GM11168 (cell line): ENCODE results near the gene KRTAP10-7.
"Not testable (repeated sequence)": the region's sequence is repeated elsewhere in the genome, so short reads cannot be mapped to it uniquely, and the experiment has no call there.

Source experiments
- in situ Hi-C: fragments of 300-500 bp; cut with MboI; formaldehyde crosslinking; loops from one replicate; pipeline ENCODE4 v1.12.0; 2022; ENCODE audit warnings: low sequenced_read_pairs; ENCODE audit not compliant: unreplicated experiment

Gene KRTAP10-7

DNA sequence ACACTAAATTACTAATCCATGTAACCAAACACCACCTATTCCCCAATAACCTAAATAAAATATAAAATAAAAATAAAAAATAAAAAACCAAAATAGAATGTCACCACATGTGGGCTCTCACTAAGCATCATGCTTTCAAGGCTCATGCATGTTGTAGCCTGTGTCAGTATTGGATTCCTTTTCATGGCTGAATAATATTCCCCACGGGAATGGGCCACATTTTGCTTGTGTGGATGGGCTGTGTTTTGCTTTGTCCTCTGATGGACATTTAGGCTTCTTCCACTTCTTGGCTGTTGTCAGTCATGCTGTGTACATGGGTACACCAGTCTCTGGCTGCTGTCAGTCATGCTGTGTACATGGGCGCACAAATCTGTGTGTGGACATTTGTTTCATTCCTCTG lies 11.3 kb upstream of the KRTAP10-7 start:
- in situ Hi-C loops = no loop called here

DNA sequence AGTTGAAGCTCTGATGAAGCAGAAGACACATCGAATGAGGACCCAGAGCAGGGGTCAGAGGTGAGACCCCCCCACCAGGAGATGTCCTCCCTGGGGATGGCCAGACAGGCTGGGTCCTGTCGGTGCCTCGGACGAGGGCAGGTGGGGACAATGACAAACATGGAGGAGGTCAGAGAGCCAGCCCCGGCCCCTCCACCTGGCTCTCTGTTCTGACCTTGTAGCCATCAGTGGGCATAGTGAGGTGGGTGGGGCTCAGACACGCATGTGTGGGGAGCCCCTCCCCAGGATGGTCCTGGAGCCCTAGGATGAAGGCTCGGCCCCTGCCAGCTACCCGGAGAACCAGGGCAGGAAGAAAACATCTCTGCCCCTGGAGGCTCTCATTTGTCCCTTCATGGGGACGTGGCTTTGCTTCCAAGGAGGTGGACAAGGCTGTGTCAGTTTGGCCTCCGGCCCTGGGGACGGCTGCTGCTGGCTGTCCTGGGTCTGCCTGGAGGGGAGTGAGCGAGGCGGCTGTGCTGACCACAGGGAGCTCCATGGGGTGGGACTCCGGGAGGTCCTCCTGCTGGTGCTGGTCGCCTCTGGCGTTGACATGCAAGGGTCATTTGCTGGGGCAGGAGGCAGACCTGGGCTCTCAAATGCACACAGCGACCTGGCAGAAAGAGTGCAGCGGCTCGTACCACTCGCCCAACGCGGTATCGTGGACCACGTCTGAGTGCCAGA lies 10.7 kb upstream of the KRTAP10-7 start:
- in situ Hi-C loops = no loop called here

DNA sequence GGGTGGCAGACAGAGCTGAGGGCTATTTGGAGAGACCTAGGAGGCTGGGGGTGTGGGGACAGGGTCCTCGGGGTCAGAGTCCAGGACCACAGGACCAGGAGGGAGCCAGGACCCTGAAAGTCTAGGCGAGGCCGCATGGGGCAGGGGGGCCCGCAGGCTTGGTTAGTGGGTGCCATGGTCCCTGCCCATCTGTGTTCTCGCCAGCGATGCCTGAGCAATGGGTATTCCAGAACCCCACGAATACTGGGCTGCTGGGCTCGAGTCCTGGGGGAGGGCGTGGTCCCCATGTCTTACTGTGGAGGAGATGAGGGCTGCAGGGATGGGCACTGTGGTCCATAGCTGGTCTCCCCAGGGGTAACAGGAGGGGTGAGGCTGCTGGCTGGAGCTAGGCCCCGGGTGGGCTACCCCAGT lies 10.1 kb upstream of the KRTAP10-7 start:
- in situ Hi-C loops = no loop called here

DNA sequence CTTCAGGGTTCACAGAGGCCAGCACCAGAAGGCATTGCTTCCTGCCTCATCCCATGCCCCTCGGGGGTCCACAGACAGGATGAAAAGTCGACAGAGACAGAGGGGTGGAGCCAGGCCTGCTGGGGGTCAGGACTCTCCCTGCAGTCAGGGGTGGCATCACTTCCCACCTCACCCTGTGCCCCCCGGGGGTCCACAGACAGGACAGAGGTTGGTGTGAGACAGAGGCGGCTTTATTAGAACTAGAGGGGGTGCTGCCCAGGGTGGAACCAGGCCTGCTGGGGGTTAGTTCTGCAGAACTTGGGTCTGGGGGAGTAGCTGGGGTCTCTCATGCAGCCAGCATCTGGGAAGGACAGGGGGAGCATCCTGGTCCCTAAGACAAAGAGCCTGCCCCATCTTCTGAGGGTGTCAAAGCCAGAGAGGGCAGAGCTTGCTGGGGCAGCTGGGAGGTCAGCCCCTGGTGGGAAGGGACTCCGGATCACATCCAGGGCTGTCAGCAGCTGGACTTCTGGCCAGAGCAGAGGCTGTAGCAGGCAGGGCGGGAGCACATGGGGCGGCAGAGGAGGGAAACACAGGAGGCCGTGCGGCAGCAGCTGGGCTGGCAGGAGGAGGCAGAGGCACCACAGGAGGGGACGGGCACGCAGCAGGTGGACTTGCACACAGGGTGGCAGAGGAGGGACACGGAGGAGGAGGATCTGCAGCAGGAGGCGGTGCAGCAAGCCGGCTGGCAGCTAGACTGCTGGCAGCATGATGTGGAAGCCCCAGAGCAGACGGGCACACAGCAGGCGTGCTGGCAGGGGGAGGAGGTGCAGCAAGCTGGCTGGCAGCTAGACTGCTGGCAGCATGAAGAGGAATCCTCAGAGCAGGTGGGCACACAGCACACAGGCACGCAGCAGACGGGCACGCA lies 9.2 kb upstream of the KRTAP10-7 start:
- in situ Hi-C loops = not testable (repeated sequence)

DNA sequence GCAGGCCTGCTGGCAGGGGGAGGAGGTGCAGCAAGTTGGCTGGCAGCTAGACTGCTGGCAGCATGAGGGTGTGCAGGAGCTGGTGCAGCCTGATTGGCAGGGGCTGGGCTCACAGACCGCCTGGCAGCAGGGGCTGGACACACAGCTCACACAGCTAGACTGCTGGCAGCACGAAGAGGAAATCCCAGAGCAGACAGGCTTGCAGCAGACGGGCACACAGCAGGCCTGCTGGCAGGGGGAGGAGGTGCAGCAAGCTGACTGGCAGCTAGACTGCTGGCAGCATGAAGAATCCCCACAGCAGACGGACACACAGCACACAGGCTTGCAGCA lies 8.6 kb upstream of the KRTAP10-7 start:
- in situ Hi-C loops = not testable (repeated sequence)

DNA sequence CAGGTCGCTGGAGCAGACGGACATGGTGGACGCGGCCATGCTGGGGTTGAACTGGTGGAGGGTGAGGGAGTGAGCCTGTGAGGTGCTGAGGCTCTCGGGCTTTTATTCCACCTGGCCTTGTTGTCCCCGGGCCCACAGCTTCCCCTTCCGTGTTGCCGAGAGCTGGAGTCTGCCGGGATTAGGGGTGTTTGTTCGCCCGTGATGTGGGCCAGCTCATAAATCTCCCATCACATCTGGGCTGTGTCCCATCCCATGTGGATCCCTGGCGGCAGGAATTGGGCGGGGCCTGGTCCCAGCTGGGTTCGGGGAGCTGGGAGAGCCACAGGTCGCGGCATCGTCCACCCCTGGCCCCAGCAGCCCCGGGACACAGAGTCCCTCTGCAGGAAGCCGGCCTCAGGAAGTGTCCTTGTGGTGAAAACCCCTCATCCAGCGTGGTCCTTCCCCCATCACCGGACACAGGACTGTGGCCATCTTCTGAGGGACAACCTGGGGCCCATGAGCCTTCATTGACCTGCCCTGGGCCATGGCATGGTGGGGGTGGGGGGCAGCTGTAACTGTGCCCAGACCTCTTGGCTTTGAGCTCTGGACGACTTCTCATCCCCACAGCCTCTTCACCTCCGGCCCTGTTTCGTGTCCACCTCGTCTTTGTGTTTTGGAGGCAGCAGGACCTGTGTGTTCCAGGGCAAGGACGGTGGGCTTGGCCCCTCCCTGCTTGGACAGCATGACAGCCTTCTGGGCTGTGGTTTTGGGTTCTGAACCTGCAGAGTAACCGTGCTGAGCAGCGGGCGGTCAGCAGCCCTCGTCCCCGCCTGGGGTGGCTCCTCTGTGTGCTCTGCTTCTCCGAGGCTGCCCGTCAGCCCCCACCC lies 7.7 kb upstream of the KRTAP10-7 start, which contains the start of gene KRTAP10-6:
KRTAP10-6 (minus strand) TSS at position 60 of the 866 bp plus-strand sequence; CDS start at position 39, 21 bp downstream.
- in situ Hi-C loops = no loop called here

DNA sequence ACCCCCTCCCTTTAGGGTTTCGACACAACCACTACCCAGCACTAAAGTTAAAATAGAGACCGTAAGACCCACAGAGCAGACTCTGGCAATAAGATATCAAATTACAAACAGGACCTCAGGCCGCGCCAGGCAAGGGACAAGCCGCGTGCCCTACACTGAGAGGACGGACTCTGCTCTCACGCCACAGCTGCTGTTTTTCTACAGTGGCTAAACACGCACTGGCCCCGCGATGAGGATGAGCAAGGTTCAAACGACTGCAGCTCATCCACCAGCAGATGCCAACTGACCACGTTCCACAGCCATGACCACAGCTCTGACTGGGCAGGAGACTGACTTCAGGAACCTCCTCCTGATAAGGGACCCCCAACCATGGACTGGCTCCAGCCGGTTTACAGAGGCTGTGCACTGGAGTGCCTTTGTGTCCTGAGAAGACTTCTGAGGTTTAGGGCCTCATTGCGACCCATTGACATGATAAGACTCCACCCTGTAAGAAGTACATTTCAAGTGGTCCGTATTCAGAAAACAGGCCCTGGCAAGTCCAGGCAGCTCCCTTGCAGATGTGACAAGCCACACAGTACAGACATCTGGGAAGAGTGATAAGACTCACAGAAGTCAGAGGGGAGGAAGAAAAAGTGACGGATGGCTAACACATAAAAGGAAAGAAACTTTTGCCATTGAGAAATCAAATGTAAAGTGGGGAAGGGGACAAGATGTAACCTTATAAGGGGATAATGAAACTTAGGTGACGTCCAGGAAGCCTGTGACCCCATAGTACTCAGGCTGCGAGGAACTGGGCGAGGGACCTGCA lies 6.6 kb upstream of the KRTAP10-7 start:
- in situ Hi-C loops = no loop called here

DNA sequence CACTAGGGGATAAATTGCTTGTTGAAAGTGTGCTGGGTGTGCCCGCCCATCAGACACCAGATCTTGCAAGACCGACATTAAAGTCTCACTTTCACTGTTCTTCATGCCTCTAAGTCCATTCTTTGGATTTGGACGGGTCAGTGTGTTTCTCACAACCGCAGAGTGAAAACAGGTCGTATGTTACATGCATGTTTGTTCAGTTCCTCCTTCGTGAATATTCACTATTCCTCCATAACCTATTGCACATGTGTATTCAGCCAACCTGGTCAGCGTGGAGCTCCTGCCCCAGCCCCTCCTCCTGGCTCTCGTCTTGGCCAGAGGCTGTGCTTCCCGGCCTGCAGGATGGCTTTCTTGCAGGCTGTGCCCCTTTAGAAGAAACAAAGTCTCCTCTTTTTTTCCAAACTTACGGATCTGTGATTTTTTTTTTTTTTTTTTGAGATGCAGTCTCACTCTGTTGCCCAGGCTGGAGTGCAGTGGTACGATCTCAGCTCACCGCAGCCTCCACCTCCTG lies 5.9 kb upstream of the KRTAP10-7 start:
- in situ Hi-C loops = no loop called here

DNA sequence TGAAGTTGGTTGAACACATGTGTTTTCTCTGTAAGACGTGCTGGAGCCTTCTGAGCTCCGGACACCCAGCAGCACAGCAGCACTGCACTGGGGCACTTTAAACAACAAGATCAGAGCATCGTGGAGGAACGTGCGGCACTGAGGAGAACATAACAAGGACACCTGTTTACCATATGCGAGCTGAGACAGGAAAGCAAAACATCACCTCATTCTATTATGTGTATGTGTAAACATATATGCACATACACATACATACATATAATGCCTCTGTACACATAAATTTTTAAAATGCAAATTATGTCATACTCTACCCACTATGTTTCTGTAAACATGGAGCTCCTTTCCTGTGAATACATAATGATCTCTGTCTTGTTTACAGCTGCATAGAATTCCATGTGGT lies 4.9 kb upstream of the KRTAP10-7 start:
- in situ Hi-C loops = no loop called here

DNA sequence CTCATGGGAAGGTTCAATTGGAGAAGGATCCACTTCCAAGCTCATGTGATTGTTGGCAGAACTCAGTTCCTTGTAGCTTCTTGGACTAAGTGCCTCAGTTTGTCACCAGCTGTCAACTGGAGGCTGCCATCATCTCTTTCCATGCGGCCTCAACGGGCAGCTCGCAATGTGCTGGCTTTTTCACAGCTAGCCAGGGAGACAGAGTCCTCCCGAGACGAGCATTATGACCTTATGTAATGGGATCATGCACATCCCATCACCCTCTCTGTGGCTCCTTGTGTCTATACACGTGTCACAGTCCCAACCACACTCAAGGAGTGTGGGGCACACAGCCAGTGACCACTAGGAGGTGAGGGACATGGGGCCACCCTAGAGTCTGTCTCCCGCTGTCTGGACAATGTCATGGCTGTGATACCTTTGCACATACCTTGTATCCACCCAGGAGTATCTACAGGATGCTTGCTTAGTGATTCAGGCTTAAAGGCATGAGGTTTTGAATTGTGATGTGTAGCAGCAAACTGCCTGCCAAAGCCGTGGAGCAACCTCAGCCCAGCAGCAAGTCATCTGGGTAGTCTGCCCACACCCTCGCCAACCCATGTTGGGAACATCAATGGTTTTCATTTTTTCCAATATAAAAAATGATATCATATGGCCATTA lies 4.2 kb upstream of the KRTAP10-7 start:
- in situ Hi-C loops = no loop called here

DNA sequence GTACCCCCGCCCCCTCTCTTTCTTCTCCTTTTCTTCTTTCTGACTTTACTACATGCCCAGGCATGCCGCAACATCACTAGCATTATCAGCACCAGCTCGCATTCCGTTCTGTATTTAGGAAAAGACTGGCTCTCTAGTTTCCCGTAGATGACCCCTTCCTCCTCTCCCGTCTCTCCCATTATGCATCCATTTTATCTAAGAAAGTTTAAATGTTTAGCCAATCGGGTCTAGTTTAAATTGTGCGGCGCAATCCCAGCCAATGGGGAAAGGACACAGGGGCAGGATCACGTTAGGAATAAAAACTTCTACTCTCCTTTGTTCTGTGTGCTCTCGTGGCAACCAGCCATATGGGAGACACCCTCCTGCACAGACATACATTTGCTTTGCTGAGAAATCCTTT lies 2.3 kb upstream of the KRTAP10-7 start:
- in situ Hi-C loops = no loop called here

DNA sequence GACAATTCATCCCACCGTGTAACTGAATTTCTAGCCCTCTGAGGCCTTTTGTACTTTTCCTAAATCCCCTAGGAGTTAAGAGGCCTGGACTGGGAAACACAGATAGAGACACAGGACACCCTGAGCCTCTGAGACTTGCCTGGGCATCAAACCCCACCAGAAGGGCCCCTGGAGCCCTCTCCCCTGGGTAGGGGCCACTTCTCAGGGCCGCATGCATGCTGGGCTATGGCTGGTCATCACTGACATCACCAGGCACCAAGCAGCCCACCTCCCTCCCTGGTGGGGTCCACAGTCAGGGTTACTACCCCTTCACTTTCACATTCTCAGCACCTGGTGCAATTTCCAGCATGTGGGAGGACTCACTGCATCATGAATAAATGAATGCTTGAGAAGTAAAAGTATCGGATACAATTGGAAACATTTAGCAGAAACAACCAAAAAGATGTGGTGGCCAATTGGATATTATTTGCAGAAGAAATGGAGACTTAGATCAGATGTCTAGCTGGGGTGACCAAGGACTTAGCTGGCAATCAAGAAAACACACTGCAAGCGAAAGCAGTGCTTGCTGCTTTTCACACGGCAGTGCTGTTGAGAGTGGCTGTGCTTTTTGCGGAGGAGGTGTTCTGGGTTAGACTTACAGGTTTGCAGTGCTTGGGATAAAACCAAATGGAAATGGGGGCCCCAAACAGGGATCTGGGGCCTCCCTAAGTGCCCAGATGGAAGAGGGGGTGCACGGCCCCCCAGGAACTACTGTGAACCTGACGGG lies 950 bp upstream of the KRTAP10-7 start:
- in situ Hi-C loops = no loop called here

DNA sequence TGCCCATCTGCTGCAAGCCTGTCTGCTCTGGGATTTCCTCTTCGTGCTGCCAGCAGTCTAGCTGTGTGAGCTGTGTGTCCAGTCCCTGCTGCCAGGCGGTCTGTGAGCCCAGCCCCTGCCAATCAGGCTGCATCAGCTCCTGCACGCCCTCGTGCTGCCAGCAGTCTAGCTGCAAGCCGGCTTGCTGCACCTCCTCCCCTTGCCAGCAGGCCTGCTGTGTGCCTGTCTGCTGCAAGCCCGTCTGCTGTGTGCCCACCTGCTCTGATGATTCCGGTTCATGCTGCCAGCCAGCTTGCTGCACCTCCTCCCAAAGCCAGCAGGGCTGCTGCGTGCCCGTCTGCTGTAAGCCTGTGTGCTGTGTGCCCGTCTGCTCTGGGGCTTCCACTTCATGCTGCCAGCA lies 694 bp downstream of the KRTAP10-7 start:
- in situ Hi-C loops = not testable (repeated sequence)

DNA sequence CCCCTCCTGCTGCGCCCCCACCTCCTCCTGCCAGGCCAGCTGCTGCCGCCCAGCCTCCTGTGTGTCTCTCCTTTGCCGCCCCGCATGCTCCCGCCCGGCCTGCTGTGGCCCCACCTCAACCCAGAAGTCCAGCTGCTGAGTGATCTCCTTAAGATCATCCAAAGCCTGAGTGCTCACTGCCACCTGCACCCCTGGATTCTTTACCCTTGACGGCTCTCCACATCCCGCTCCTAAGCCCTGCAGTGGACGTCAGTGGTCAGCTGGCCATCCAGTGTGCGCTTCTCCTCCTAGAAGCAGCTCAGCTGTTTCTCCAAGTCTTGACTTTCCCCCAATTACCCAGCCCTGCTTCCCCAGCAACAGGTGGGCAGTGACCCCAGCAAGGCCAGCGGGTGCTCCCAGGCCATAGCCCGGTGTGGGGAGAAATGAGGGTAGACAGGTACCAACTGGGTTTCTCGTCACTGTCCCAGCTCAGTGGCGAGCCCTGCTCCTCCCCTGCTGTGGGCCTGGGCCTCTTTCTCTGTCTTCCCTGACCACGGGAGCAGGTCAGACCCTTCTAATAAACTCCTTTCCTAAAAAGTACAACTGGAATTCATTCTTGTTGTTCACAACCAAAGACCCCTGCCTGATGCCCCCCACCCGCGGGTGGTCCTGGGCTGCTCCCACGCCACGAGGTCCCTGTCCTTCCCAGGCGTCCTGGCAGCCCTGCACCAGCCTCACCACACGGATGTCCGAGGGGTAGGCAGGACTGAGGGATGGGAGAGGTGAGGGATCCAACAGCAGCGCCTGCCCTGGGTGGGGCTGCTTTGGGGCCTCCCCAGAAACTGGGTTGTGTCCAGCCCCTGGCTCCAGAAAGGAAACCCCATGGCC lies 1.4 kb downstream of the KRTAP10-7 start:
- in situ Hi-C loops = no loop called here

DNA sequence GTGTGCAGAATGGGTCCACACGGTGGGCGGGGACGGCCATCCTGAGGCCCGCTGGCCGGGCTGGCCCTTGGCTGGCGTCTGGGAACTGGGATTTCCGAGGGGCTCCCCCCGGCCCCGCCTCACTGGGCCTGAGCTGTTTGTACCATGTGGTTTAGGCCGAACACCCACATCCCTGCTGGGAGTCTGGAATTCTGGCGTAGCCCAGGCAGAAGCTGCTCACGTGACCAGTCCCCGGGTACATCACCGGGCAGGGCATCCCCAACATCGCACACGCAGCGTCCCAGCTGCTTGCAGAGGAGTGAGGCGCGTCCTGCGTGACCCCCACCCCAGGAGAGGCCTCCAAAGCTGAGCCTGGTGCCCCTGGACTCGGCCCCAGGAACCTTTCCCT lies 2.1 kb downstream of the KRTAP10-7 start:
- in situ Hi-C loops = no loop called here

DNA sequence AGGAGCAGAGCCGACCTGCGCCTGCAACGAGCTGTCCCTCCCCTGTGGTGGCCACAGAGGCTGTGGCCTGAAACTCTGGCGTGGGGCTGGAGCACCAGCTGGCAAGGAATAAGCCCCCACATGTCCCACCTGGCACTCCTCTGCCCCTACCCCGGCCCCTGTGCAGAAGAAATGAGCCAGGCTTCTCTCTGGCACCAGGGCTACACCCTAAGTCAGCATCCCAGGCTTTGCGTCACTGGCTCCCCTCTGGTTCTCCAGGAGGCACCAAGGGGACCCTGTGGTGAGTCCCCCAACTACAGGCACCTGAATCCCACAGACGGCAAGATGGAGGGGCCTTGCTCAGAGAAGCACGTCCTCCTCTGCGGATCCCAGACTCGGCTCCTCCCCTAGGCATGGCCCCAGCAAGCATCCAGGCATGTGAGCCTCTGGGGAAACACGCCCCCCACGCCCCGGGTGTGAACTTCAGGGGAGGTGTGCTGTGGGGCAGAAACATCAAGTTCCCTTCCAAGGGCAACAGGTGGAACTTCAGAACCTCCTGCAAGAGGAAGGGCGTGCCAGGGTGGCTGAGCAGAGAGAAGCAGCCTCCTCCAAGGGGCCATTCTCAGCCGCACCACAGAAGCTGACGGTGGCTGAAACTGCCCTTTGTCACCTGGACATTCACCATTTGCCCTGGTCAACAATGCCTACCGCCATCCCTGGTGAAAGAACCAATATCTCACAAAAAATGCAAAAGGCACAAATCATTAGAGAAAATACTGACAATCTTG lies 2.9 kb downstream of the KRTAP10-7 start:
- in situ Hi-C loops = no loop called here

DNA sequence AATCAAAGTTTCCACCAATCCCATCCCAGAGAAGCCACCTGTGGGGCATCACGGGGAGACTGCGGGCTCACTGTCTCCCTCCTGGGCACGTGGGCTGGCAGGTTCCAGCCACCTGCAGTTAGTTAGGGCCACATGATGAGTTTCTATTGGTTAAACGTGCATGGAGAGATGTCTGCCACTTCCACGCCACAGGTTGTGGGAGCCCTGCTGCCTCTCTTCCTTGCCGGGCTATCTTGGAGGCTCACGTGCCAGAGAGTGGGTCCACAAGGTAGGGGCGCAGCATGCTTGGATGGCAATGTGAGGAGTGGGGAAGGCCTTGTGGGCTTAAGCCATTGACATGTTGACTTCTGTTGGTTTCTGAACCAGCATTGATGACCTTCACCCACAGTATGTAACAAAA lies 3.5 kb downstream of the KRTAP10-7 start:
- in situ Hi-C loops = no loop called here
